HG03571 (cell line): ENCODE measurements around the gene TLK1.

Experiments used
- ATAC-seq: cut with Tn5 transposase; IDR thresholded peaks from one replicate; pipeline ENCODE4 v1.9.1; 2021; ENCODE audit not compliant: unreplicated experiment

TLK1 gene

GRCh38 chr2:171009386-171009785 lies 151.3 kb downstream of the TLK1 start:
- no peak for ATAC-seq

- no peak for ATAC-seq
Observed at GRCh38 chr2:171008550-171009205, 152.0 kb downstream of the TLK1 start.

GRCh38 chr2:171004833-171005232 lies 155.9 kb downstream of the TLK1 start:
- no peak for ATAC-seq

- ATAC-seq: no peak
Observed at GRCh38 chr2:171004363-171004762, 156.3 kb downstream of the TLK1 start.

GRCh38 chr2:170999654-171000053 lies 161.0 kb downstream of the TLK1 start:
- no peak for ATAC-seq

GRCh38 chr2:170997893-170998597 lies 162.6 kb downstream of the TLK1 start:
- no peak for ATAC-seq

- no peak for ATAC-seq
Observed at GRCh38 chr2:170996316-170996715, 164.4 kb downstream of the TLK1 start.

- ATAC-seq: no peak
Observed at GRCh38 chr2:170991398-170992182, 169.1 kb downstream of the TLK1 start.

GRCh38 chr2:170986566-170987258 lies 174.0 kb downstream of the TLK1 start:
- ATAC-seq: no peak

GRCh38 chr2:170985407-170985806 lies 175.3 kb downstream of the TLK1 start:
- no peak for ATAC-seq

GRCh38 chr2:170984079-170984478 lies 176.6 kb downstream of the TLK1 start:
- ATAC-seq: no peak

- no peak for ATAC-seq
Observed at GRCh38 chr2:170975943-170976270, 184.8 kb downstream of the TLK1 start.

GRCh38 chr2:170975127-170975942 lies 185.4 kb downstream of the TLK1 start:
- ATAC-seq: no peak

GRCh38 chr2:170974304-170974993 lies 186.2 kb downstream of the TLK1 start:
- ATAC-seq: no peak

GRCh38 chr2:170973492-170974303 lies 187.0 kb downstream of the TLK1 start:
- ATAC-seq: peak; percentile 89

GRCh38 chr2:170973225-170973491 lies 187.5 kb downstream of the TLK1 start:
- ATAC-seq: no peak

- no peak for ATAC-seq
Observed at GRCh38 chr2:170972296-170973224, 188.1 kb downstream of the TLK1 start.

GRCh38 chr2:170971071-170971470 lies 189.6 kb downstream of the TLK1 start:
- ATAC-seq: no peak
